Motor neuron (in vitro differentiated cells): Measurements from ENCODE around the gene GABRB1. TPM values are rescaled to one million over a fixed set of nuclear protein-coding genes. Genes with fewer than 3 reads are reported as not detected.

Source experiments
- ATAC-seq, 8 experiments: fragments of 200-7000 bp; cut with Tn5 transposase; replicated peaks in 6 of 8; 2 replicates each; pipeline ENCODE4 v1.8.0; 2021; ENCODE audit warnings: mild to moderate bottlenecking in 8 of 8, moderate library complexity in 8 of 8
- H3K27ac ChIP-seq, 2 donors: fragments of 250-450 bp; sonication (Bioruptor Pico); 2 replicates each; pipeline ENCODE4 v1.9.0; 2021; ENCODE audit warnings: antibody characterized with exemption in 2 of 2, mild to moderate bottlenecking in 2 of 2, moderate library complexity in 1 of 2
- H3K4me1 ChIP-seq, 2 donors: fragments of 250-450 bp; sonication (Bioruptor Pico); replicated peaks in 1 of 2; 2 replicates each; pipeline ENCODE4 v1.6.1; 2021; ENCODE audit warnings: antibody characterized with exemption in 2 of 2, mild to moderate bottlenecking in 2 of 2, moderate library complexity in 1 of 2
- H3K4me3 ChIP-seq, 5 donors: fragments of 250-450 bp; sonication (Bioruptor Pico); 2 replicates each; pipeline ENCODE4 v1.9.0; 2021; ENCODE audit warnings: antibody characterized with exemption in 5 of 5, mild to moderate bottlenecking in 5 of 5, moderate library complexity in 4 of 5
- WGBS, 10 experiments: fragments of 450-650 bp; shearing (Covaris generic); methylation state at CpG; one replicate each; pipeline ENCODE4 v1.0.0; 2022; 5-methylcytosine and 5-hydroxymethylcytosine counted together
- in situ Hi-C, 9 experiments: fragments of 400-800 bp; cut with MboI; loops; one replicate each; pipeline ENCODE4 v1.15.0; 2021; ENCODE audit warnings: low sequenced_read_pairs in 9 of 9, low pct_unique_long_range_greater_than_20kb in 2 of 9; ENCODE audit not compliant: unreplicated experiment in 9 of 9
- total RNA-seq, 8 experiments: library from RNA; unstranded; fragments of 300-600 nt; gene quantifications; 2 replicates each; pipeline versions ENCODE4 v1.2.3 to v1.2.4, GENCODE V29; 2022

GABRB1 gene
- total RNA-seq, 8 experiments from 2014 or later = 0.17 to 7.3 (median 1.7) TPM; not detected in 1

GRCh38 chr4:47462799-47463234, 431.4 kb downstream of the GABRB1 start:
- Histone ChIP-seq H3K27ac (peak overlapping the region; percentile 71 to 79), H3K4me1 (peaks cover 0 to 14% of the 10 kb centered on the region in 2 donors), H3K4me3 (peak overlapping the region; percentile 64 to 97 (median 79))
- 0 to 37% (median 8%) methylated on average over 2 to 6 of the region's 6 CpGs; no CpG with 5 or more reads in 3 of the 10 experiments for WGBS, 10 experiments
- ATAC-seq = peak in 3 of 8 experiments; percentile 1 to 3 (median 1)
- in situ Hi-C loops = no loop called here

GRCh38 chr4:47463235-47463956, 432.0 kb downstream of the GABRB1 start, which contains the start of gene COMMD8:
COMMD8 (minus strand) TSS chr4:47463702; CDS start chr4:47463651, 51 bp downstream.
- in situ Hi-C loops = no loop called here
- H3K4me3 ChIP-seq = peak within 1 kb of the TSS; percentile 64 to 97 (median 79)
- peak; percentile 90 to 98 (median 97) for ATAC-seq
- H3K27ac ChIP-seq = peak within 1 kb of the TSS; percentile 71 to 79
- 0 to 1% (median 0%) methylated on average over 1 to 14 of the region's 51 CpGs; no CpG with 5 or more reads in 1 of the 10 experiments for whole genome bisulfite sequencing, 10 experiments
- peaks cover 0 to 14% of the 10 kb centered on the region in 2 donors for H3K4me1 ChIP-seq

- no peak for ATAC-seq
- no peak overlapping the region for H3K4me3 ChIP-seq
- peaks cover 0 to 14% of the 10 kb centered on the region in 2 donors for H3K4me1 ChIP-seq
- 58 to 100% (median 83%) methylated on average over 1 to 2 of the region's 2 CpGs; no CpG with 5 or more reads in 2 of the 10 experiments for WGBS, 10 experiments
- in situ Hi-C loops = no loop called here
- H3K27ac ChIP-seq = no peak overlapping the region
These were observed 433.6 kb downstream of the GABRB1 start for GRCh38 chr4:47465004-47465403.

GRCh38 chr4:47466056-47466785, 434.9 kb downstream of the GABRB1 start:
- H3K27ac ChIP-seq = no peak overlapping the region
- in situ Hi-C loops = no loop called here
- peak in 1 of 8 experiments; percentile 7 for ATAC-seq
- 0 to 50% (median 29%) methylated on average over 1 to 2 of the region's 2 CpGs; no CpG with 5 or more reads in 3 of the 10 experiments for WGBS, 10 experiments
- H3K4me3 ChIP-seq = no peak overlapping the region
- peaks cover 0 to 15% of the 10 kb centered on the region in 2 donors for H3K4me1 ChIP-seq

- Histone ChIP-seq H3K27ac (no peak overlapping the region), H3K4me1 (peaks cover 0 to 2% of the 10 kb centered on the region in 2 donors), H3K4me3 (no peak overlapping the region)
- WGBS, 10 experiments = 29 to 100% (median 80%) methylated on average over 1 to 6 of the region's 6 CpGs; no CpG with 5 or more reads in 1 of the 10 experiments
- no peak for ATAC-seq
- in situ Hi-C loops = no loop called here
These were observed 437.5 kb downstream of the GABRB1 start for GRCh38 chr4:47468706-47469365.

DNA sequence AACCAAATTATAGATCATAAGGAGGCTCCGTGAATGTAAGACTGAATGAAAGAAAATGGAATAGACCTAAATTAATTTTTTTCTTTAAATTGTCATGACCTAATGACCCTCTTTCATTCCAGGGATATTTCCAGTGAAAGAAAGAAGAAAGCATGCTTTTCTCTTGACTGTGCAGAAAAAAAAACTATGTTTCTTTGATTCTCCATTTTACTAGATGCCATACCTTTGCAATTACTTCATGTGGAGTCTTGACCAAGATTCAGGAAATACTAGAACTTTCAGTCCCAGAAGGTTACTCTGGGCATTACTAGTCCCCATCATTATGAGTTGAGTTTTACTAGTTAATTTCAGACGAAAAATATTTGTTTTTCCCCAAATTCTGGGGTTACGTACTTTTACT, 438.6 kb downstream of the GABRB1 start:
- ATAC-seq = no peak
- in situ Hi-C loops = no loop called here
- Histone ChIP-seq H3K4me1 (peaks cover 0 to 2% of the 10 kb centered on the region in 2 donors), H3K4me3 (no peak overlapping the region), H3K27ac (no peak overlapping the region)
- WGBS, 10 experiments = 61 to 100% (median 86%) methylated on average over 1 to 3 of the region's 3 CpGs

DNA sequence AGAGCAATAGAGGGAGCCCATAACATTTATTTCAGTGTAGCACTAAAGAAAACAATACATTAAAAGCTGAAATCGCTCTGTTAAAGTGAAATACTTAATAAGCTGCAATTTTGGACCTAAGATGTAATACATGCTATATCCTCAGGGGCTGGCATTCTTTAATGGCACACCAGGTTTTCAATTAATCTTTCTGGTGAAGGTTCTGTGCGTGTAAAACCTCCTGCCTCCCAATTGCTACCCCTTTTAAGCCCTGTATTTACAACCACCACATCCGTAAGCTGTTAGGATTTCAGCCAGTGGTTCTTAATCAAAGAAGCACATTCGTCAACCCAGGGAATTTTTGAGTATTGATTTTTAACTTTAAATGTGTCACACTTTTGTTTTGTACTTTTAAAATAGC, 439.7 kb downstream of the GABRB1 start:
- H3K4me1 ChIP-seq = peaks cover 0 to 7% of the 10 kb centered on the region in 2 donors
- in situ Hi-C loops = no loop called here
- no peak overlapping the region for H3K27ac ChIP-seq
- no peak overlapping the region for H3K4me3 ChIP-seq
- no peak for ATAC-seq
- WGBS, 10 experiments = 8 to 76% (median 60%) methylated on average over 2 to 4 of the region's 4 CpGs; no CpG with 5 or more reads in 2 of the 10 experiments

DNA sequence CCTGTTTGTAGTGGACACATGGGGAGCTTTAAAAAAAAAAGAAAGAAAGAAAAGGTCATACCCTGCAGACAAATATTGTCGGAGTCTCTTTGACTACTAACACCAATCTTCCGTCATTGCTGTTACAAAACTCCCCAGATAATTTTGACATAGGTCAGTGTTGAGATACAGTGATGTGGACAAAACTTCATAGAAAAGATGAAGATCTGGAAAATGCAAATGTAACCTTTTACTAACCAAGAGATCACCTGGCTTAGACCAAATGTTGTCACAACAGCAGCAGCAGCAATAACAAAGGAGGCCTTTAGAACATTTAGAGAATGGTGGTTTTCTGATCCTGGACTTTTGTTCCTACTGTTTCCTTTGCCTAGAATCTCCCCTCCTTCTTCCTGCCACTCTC, 440.2 kb downstream of the GABRB1 start:
- H3K4me3 ChIP-seq = no peak overlapping the region
- no peak overlapping the region for H3K27ac ChIP-seq
- H3K4me1 ChIP-seq = peaks cover 0 to 7% of the 10 kb centered on the region in 2 donors
- in situ Hi-C loops = no loop called here
- no peak for ATAC-seq
- 80 to 100% (median 90%) methylated on average over 1 to 2 of the region's 2 CpGs; no CpG with 5 or more reads in 1 of the 10 experiments for WGBS, 10 experiments

DNA sequence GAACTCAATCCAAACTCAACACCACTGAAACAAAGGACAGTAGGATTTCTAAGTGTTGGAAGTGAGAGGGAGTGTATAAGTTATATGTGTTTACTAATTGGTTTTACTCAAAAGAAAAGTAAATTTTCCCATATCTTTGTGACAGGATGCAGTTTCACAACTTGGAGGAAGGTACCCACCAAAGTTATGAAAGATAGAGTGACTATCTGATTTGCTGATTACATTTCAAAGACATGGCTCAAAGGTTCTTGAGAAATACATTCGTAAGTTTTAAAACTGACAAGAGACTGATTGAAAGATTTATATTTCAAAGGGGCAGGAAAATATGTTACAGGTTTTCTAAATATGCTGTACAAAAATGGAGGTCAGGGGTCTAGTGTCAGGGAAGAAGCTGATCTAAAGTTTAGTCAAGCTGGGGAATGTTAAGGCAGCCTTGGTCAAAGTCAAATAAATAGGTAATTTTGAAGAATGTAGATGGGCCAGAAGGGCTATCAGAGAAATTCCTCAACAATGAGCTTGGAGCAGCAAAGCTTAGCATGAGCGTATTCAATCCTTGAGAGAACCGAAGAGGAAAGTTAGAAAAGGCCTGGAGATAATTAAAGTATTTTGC, 441.9 kb downstream of the GABRB1 start:
- 66 to 100% (median 85%) methylated on average over 1 to 3 of the region's 3 CpGs for WGBS, 10 experiments
- peaks cover 0 to 7% of the 10 kb centered on the region in 2 donors for H3K4me1 ChIP-seq
- H3K4me3 ChIP-seq = no peak overlapping the region
- no peak for ATAC-seq
- H3K27ac ChIP-seq = no peak overlapping the region
- in situ Hi-C loops = no loop called here

GRCh38 chr4:47474799-47475198, 443.4 kb downstream of the GABRB1 start:
- no peak for ATAC-seq
- Histone ChIP-seq H3K4me1 (peaks cover 0 to 7% of the 10 kb centered on the region in 2 donors), H3K27ac (no peak overlapping the region), H3K4me3 (no peak overlapping the region)
- 29 to 94% (median 80%) methylated on average over 1 to 4 of the region's 4 CpGs; no CpG with 5 or more reads in 1 of the 10 experiments for WGBS, 10 experiments
- in situ Hi-C loops = no loop called here

DNA sequence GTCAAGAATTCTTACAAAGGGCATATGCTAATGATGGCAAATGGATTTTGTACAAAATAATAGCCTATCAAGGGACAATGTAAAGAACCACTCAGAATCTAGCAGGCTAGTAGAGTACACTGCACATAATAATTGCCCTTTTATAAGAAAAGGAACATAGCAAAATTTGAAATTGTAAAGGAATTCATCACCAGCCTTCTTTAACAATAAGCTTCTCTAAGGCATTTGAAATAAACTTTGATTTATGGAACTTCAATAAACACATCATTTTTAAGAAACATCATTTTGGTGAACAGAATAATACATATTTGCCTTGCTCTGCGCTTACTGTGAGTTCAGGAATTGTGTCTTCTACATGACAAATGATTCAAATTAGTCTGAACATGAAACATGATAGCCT, 444.0 kb downstream of the GABRB1 start:
- H3K27ac ChIP-seq = no peak overlapping the region
- 0 to 71% (median 60%) methylated on average over 1 of the region's 1 CpG; no CpG with 5 or more reads in 5 of the 10 experiments for WGBS, 10 experiments
- no peak overlapping the region for H3K4me3 ChIP-seq
- in situ Hi-C loops = no loop called here
- peak in 2 of 8 experiments; percentile 32 to 37 for ATAC-seq
- H3K4me1 ChIP-seq = peaks cover 0 to 7% of the 10 kb centered on the region in 2 donors
